PC-3 (cell line): ENCODE results near the gene CCNL2.

ENCODE experiments used
- CTCF ChIP-seq: fragments of 300-600 bp; sonication (generic); conservative IDR thresholded peaks from 2 replicates; pipeline ENCODE4 v1.5.1; 2017; ENCODE audit warnings: antibody characterized with exemption, low read depth, mild to moderate bottlenecking, low read length
- EZH2 ChIP-seq: fragments of 300-600 bp; sonication (generic); IDR thresholded peaks from one replicate; pipeline ENCODE4 v1.6.1; 2017; ENCODE audit warnings: antibody characterized with exemption, mild to moderate bottlenecking, low read length; ENCODE audit not compliant: unreplicated experiment
- EZH2phosphoT487 ChIP-seq: fragments of 300-600 bp; sonication (generic); IDR thresholded peaks from 2 replicates; pipeline ENCODE4 v1.6.1; 2018; ENCODE audit warnings: mild to moderate bottlenecking, antibody characterized with exemption, low read length, borderline replicate concordance

GRCh38 chr1:1427820-1428148, 28.6 kb upstream of the CCNL2 start:
- TF ChIP-seq CTCF = no peak
- no peak for TF ChIP-seq EZH2phosphoT487
- TF ChIP-seq EZH2 = no peak
